ENCODE results near the gene CNTNAP2. TPM values are rescaled to one million over a fixed set of nuclear protein-coding genes. Genes with fewer than 3 reads are reported as not detected.

The CNTNAP2 gene
- total RNA-seq, 1 experiment from 2014 or later = 0.03 TPM

- Histone ChIP-seq H3K4me3 (ENCODE audit: low read depth in 2 of 2, low read length in 2 of 2) (no peak overlapping the region), H3K4me1 (ENCODE audit: control insufficient read depth, insufficient read depth, low read length) (no peaks in the 10 kb centered on the region), H3K27me3 (ENCODE audit: control insufficient read depth, insufficient read depth, low read length) (no peaks in the 10 kb centered on the region), H3K9me3 (ENCODE audit: control insufficient read depth, insufficient read depth, low read depth, low read length) (no peaks in the 10 kb centered on the region), H3K27ac (ENCODE audit: low read length) (no peak overlapping the region), H3K36me3 (ENCODE audit: control insufficient read depth, insufficient read depth, low read length) (no peaks in the 10 kb centered on the region)
- in situ Hi-C loops (cut with HindIII; ENCODE audit: low pct_unique_long_range_greater_than_20kb, low sequenced_read_pairs) = no loop called here
- CTCF ChIA-PET = no interaction called here
- intact Hi-C loops (cut with micrococcal nuclease; ENCODE audit: unreplicated experiment) = no loop called here
- POLR2A ChIA-PET = no interaction called here
- no peak for ATAC-seq
- no peak for TF ChIP-seq REST (IDR thresholded peaks at IDR 0.05; ENCODE audit: insufficient read depth in 1 of 2, low read depth in 2 of 2, low read length in 1 of 2)
- TF ChIP-seq TCF7L2 (IDR thresholded peaks at IDR 0.05; ENCODE audit: low read depth, low read length) = no peak
- TF ChIP-seq CTCF (IDR thresholded peaks at IDR 0.05) = no peak
- TF ChIP-seq SIN3A (IDR thresholded peaks at IDR 0.05; ENCODE audit: borderline replicate concordance, insufficient read depth, low read depth, low read length) = no peak
- TF ChIP-seq POLR2AphosphoS5 (IDR thresholded peaks at IDR 0.05; ENCODE audit: low read depth, low read length) = no peak
- no peak for DNase-seq (ENCODE audit: low read depth, low spot score)
- no TSS peak for BruUV-seq (replicated peaks)
Measured at GRCh38 chr7:148232784-148233183, 2116.2 kb downstream of the CNTNAP2 start.

GRCh38 chr7:148234715-148235114 lies 2118.1 kb downstream of the CNTNAP2 start:
- Histone ChIP-seq H3K36me3 (ENCODE audit: control insufficient read depth, insufficient read depth, low read length) (no peaks in the 10 kb centered on the region), H3K9me3 (ENCODE audit: control insufficient read depth, insufficient read depth, low read depth, low read length) (no peaks in the 10 kb centered on the region), H3K4me1 (ENCODE audit: control insufficient read depth, insufficient read depth, low read length) (no peaks in the 10 kb centered on the region), H3K27ac (ENCODE audit: low read length) (no peak overlapping the region), H3K27me3 (ENCODE audit: control insufficient read depth, insufficient read depth, low read length) (no peaks in the 10 kb centered on the region), H3K4me3 (ENCODE audit: low read depth in 2 of 2, low read length in 2 of 2) (no peak overlapping the region)
- intact Hi-C loops (cut with micrococcal nuclease; ENCODE audit: unreplicated experiment) (no loop called here), in situ Hi-C loops (cut with HindIII; ENCODE audit: low pct_unique_long_range_greater_than_20kb, low sequenced_read_pairs) (no loop called here)
- POLR2A ChIA-PET = no interaction called here
- TF ChIP-seq POLR2AphosphoS5 (IDR thresholded peaks at IDR 0.05; ENCODE audit: low read depth, low read length) = no peak
- TF ChIP-seq SIN3A (IDR thresholded peaks at IDR 0.05; ENCODE audit: borderline replicate concordance, insufficient read depth, low read depth, low read length) = no peak
- no peak for TF ChIP-seq TCF7L2 (IDR thresholded peaks at IDR 0.05; ENCODE audit: low read depth, low read length)
- no peak for TF ChIP-seq REST (IDR thresholded peaks at IDR 0.05; ENCODE audit: insufficient read depth in 1 of 2, low read depth in 2 of 2, low read length in 1 of 2)
- no peak for TF ChIP-seq CTCF (IDR thresholded peaks at IDR 0.05)
- CTCF ChIA-PET = no interaction called here
- no peak for DNase-seq (ENCODE audit: low read depth, low spot score)
- BruUV-seq (replicated peaks) = no TSS peak
- no peak for ATAC-seq
